Mesothelial cell of epicardium (in vitro differentiated cells): Measurements from ENCODE around the gene CPLX3. TPM values are rescaled to one million over a fixed set of nuclear protein-coding genes. Genes with fewer than 3 reads are reported as not detected.

Source experiments
- DNase-seq, 2 experiments: peaks; one replicate each; pipeline ENCODE4 v3.0.0; 2021; ENCODE audit warnings: low spot score in 2 of 2; ENCODE audit not compliant: unreplicated experiment in 2 of 2
- H3K27ac Mint-ChIP-seq: 2 replicates; pipeline ENCODE4 v1.8.0; 2021; ENCODE audit warnings: mixed read lengths
- H3K27me3 Mint-ChIP-seq: 2 replicates; pipeline ENCODE4 v1.8.0; 2021; ENCODE audit warnings: low read depth, mixed read lengths
- H3K36me3 Mint-ChIP-seq: 2 replicates; pipeline ENCODE4 v1.8.0; 2021; ENCODE audit warnings: mixed read lengths
- H3K4me1 Mint-ChIP-seq: 2 replicates; pipeline ENCODE4 v1.8.0; 2021; ENCODE audit warnings: mixed read lengths
- H3K4me3 Mint-ChIP-seq: 2 replicates; pipeline ENCODE4 v1.8.0; 2021; ENCODE audit warnings: mild to moderate bottlenecking, moderate library complexity, mixed read lengths
- H3K9me3 Mint-ChIP-seq: 2 replicates; pipeline ENCODE4 v1.8.0; 2021; ENCODE audit warnings: mixed read lengths
- CTCF ChIP-seq: fragments of 200-600 bp; sonication (generic); IDR thresholded peaks from one replicate; pipeline ENCODE4 v1.5.0; 2021; ENCODE audit warnings: antibody characterized with exemption; ENCODE audit not compliant: unreplicated experiment
- total RNA-seq: library from RNA; stranded (reverse); gene quantifications from 3 replicates; pipeline ENCODE4 v1.2.1, GENCODE V29; 2021

Gene CPLX3
- total RNA-seq, 1 donor from 2014 or later, result not detected

DNA sequence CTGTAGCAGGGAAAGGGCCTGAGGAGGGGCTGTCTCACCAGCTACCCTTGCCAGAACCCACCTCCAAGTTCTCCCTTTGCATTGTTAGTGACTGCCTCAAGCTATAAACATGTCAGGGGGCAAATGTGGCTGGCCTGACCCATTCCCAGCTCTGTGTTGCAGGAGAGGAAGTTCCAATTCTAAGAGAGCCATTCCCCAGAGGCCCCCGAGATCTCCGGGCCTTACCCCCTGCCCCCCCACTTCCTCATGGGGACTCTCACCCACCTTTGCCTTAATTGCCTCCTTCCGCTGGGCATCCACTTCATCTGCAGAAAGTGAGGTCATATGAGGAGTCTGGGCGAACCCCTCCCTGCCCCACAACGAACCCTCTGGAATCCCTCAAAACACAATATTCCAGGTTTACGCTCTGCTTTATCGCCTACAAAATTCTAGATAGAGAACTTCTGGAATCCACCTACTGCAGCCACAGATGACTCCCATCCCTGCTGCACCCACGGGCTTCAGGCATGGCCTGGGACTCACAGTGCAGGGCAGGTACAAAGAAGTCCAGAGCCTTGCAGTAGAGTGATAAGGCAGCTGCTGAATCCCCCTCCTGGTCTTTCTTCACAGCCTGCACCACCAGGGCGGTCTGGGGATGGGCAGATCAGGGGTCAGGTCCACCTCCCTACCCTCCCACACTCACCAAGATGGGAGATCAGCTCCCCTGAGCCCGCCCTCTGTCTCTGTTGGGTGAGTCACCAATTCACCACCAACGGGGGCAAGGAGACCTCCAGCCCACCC is 12.5 kb downstream of the CPLX3 start:
- no peak overlapping the region for H3K4me3 Mint-ChIP-seq
- H3K9me3 Mint-ChIP-seq, result no peaks in the 10 kb centered on the region
- H3K27ac Mint-ChIP-seq, result no peak overlapping the region
- H3K36me3 Mint-ChIP-seq, result peaks cover 2% of the 10 kb centered on the region
- no peaks in the 10 kb centered on the region for H3K27me3 Mint-ChIP-seq
- TF ChIP-seq CTCF, result no peak
- peaks cover 15% of the 10 kb centered on the region for H3K4me1 Mint-ChIP-seq
- no peak for DNase-seq

GRCh38 chr15:74839526-74840395 is 13.3 kb downstream of the CPLX3 start:
- no peak for TF ChIP-seq CTCF
- H3K4me1 Mint-ChIP-seq, result peaks cover 15% of the 10 kb centered on the region
- peaks cover 2% of the 10 kb centered on the region for H3K36me3 Mint-ChIP-seq
- no peaks in the 10 kb centered on the region for H3K9me3 Mint-ChIP-seq
- no peak overlapping the region for H3K4me3 Mint-ChIP-seq
- H3K27ac Mint-ChIP-seq, result no peak overlapping the region
- no peaks in the 10 kb centered on the region for H3K27me3 Mint-ChIP-seq
- DNase-seq, result no peak

- Mint-ChIP-seq H3K36me3 (peaks cover 2% of the 10 kb centered on the region), H3K9me3 (no peaks in the 10 kb centered on the region), H3K4me1 (peaks cover 15% of the 10 kb centered on the region), H3K27ac (no peak overlapping the region), H3K4me3 (peak overlapping the region; percentile 53), H3K27me3 (no peaks in the 10 kb centered on the region)
- no peak for TF ChIP-seq CTCF
- no peak for DNase-seq
These were observed 14.7 kb downstream of the CPLX3 start for GRCh38 chr15:74840851-74841775.

- TF ChIP-seq CTCF, result no peak
- peaks cover 4% of the 10 kb centered on the region for H3K36me3 Mint-ChIP-seq
- H3K9me3 Mint-ChIP-seq, result no peaks in the 10 kb centered on the region
- peaks cover 15% of the 10 kb centered on the region for H3K4me1 Mint-ChIP-seq
- no peak for DNase-seq
- H3K27ac Mint-ChIP-seq, result no peak overlapping the region
- peak overlapping the region; percentile 94 for H3K4me3 Mint-ChIP-seq
- no peaks in the 10 kb centered on the region for H3K27me3 Mint-ChIP-seq
These were observed 15.5 kb downstream of the CPLX3 start for GRCh38 chr15:74841891-74842373.
